IMR-90 (cell line): ENCODE data around the gene HMX2. TPM values are rescaled to one million over a fixed set of nuclear protein-coding genes. Genes with fewer than 3 reads are reported as not detected.

Experiments
- ATAC-seq: fragments of 200-7000 bp; cut with Tn5 transposase; 2 replicates; pipeline ENCODE4 v1.9.1; 2020; ENCODE audit warnings: low read depth, mild to moderate bottlenecking, moderate library complexity
- BruUV-seq: library from RNA; stranded (reverse); fragments of 400-500 nt; replicated peaks from 2 replicates; lab custom pipeline; 2021; lab: Mats Ljungman, UMichigan
- CTCF ChIA-PET: fragments of 300-600 bp; formaldehyde crosslinking; extraction: SDS; loops from one replicate; lab custom pipeline; 2021; ENCODE audit warnings: antibody characterized with exemption; lab: Yijun Ruan, JAX
- POLR2A ChIA-PET: fragments of 300-600 bp; sonication (Branson Sonifier 250); formaldehyde crosslinking; loops from one replicate; lab custom pipeline; 2022; ENCODE audit warnings: antibody characterized with exemption; ENCODE audit not compliant: unreplicated experiment; lab: Charles Lee
- DNase-seq: peaks from one replicate; pipeline ENCODE4 v3.0.0; 2013
- H2AFZ ChIP-seq: replicated peaks from 2 replicates; pipeline ENCODE3; 2013; ENCODE audit warnings: low read length, mild to moderate bottlenecking; ENCODE audit not compliant: poor library complexity
- H2AK5ac ChIP-seq: 2 replicates; pipeline ENCODE4 v1.6.1; 2013; ENCODE audit warnings: low read depth, low read length, inconsistent platforms
- H2AK9ac ChIP-seq: replicated peaks from 2 replicates; pipeline ENCODE3; 2013; ENCODE audit warnings: mild to moderate bottlenecking, low read depth, low read length, moderate library complexity; ENCODE audit not compliant: poor library complexity
- H2BK120ac ChIP-seq: 2 replicates; pipeline ENCODE4 v1.6.1; 2013; ENCODE audit warnings: low read depth, low read length, inconsistent platforms
- H2BK15ac ChIP-seq: 3 replicates; pipeline ENCODE4 v1.6.1; 2013; ENCODE audit warnings: low read depth, low read length, inconsistent platforms
- H2BK20ac ChIP-seq: 2 replicates; pipeline ENCODE4 v1.6.1; 2013; ENCODE audit warnings: low read depth, mild to moderate bottlenecking, inconsistent platforms, low read length, moderate library complexity
- H2BK5ac ChIP-seq: 2 replicates; pipeline ENCODE4 v1.6.1; 2013; ENCODE audit warnings: mild to moderate bottlenecking, low read depth, low read length, inconsistent platforms; ENCODE audit not compliant: poor library complexity, severe bottlenecking
- H3K14ac ChIP-seq: replicated peaks from 2 replicates; pipeline ENCODE4 v1.6.1; 2013; ENCODE audit warnings: low read depth, low read length, inconsistent platforms
- H3K18ac ChIP-seq: 2 replicates; pipeline ENCODE4 v1.6.1; 2013; ENCODE audit warnings: low read depth, low read length, control low read depth
- H3K23ac ChIP-seq: 2 replicates; pipeline ENCODE4 v1.6.1; 2013; ENCODE audit warnings: low read depth, low read length, inconsistent platforms
- H3K27ac ChIP-seq: 2 replicates; pipeline ENCODE4 v1.5.1; 2013; ENCODE audit warnings: mild to moderate bottlenecking, control low read depth, low read length; ENCODE audit not compliant: insufficient read depth
- H3K27me3 ChIP-seq: 2 replicates; pipeline ENCODE4 v1.6.1; 2013; ENCODE audit warnings: low read length; ENCODE audit not compliant: control insufficient read depth, insufficient read depth
- H3K36me3 ChIP-seq: 2 replicates; pipeline ENCODE4 v1.6.1; 2013; ENCODE audit warnings: low read length, mixed read lengths; ENCODE audit not compliant: control insufficient read depth, insufficient read depth
- H3K4ac ChIP-seq: 2 replicates; pipeline ENCODE4 v1.6.1; 2013; ENCODE audit warnings: low read depth, low read length, inconsistent platforms
- H3K4me1 ChIP-seq: 2 replicates; pipeline ENCODE4 v1.6.1; 2013; ENCODE audit warnings: low read length, mixed read lengths; ENCODE audit not compliant: control insufficient read depth, insufficient read depth
- H3K4me2 ChIP-seq: 2 replicates; pipeline ENCODE4 v1.6.1; 2013; ENCODE audit warnings: low read depth, mild to moderate bottlenecking, control low read depth, low read length, moderate library complexity
- H3K4me3 ChIP-seq: 2 replicates; pipeline ENCODE4 v1.5.1; 2013; ENCODE audit warnings: low read depth, mild to moderate bottlenecking, control low read depth, low read length, moderate library complexity; ENCODE audit not compliant: insufficient read depth
- H3K56ac ChIP-seq: 2 replicates; pipeline ENCODE4 v1.6.1; 2013; ENCODE audit warnings: low read length, inconsistent platforms; ENCODE audit not compliant: insufficient read depth; ENCODE audit errors: extremely low read depth
- H3K79me1 ChIP-seq, 2 experiments: 2 replicates each; pipeline ENCODE4 v1.6.1; 2013; ENCODE audit warnings: low read length in 2 of 2, inconsistent platforms in 1 of 2, low read depth in 1 of 2
- H3K9ac ChIP-seq: 2 replicates; pipeline ENCODE4 v1.6.1; 2013; ENCODE audit warnings: low read depth, low read length, control low read depth
- H3K9me1 ChIP-seq: 2 replicates; pipeline ENCODE4 v1.6.1; 2013; ENCODE audit warnings: low read length, inconsistent platforms; ENCODE audit not compliant: insufficient read depth
- H3K9me3 ChIP-seq: 2 replicates; pipeline ENCODE4 v1.6.1; 2013; ENCODE audit warnings: low read length; ENCODE audit not compliant: control insufficient read depth, insufficient read depth
- H4K20me1 ChIP-seq: 2 replicates; pipeline ENCODE4 v1.6.1; 2013; ENCODE audit warnings: low read length, inconsistent platforms; ENCODE audit not compliant: insufficient read depth
- H4K5ac ChIP-seq: 2 replicates; pipeline ENCODE4 v1.6.1; 2013; ENCODE audit warnings: mild to moderate bottlenecking, low read depth, low read length, control low read depth
- H4K8ac ChIP-seq, 2 experiments: 2 replicates each; pipeline ENCODE4 v1.6.1; 2013; ENCODE audit warnings: low read depth in 2 of 2, low read length in 2 of 2, control low read depth in 1 of 2, inconsistent platforms in 1 of 2
- H4K91ac ChIP-seq: 2 replicates; pipeline ENCODE4 v1.6.1; 2013; ENCODE audit warnings: low read depth, low read length, inconsistent platforms; ENCODE audit not compliant: insufficient read depth
- ELK1 ChIP-seq: fragments of 150-350 bp; IDR thresholded peaks from 2 replicates; pipeline ENCODE4 v1.6.1; 2016; ENCODE audit warnings: low read depth, mild to moderate bottlenecking, low read length, moderate library complexity, borderline replicate concordance
- MAFK ChIP-seq: IDR thresholded peaks from 2 replicates; pipeline ENCODE4 v1.6.1; 2012; ENCODE audit warnings: low read depth, low read length, improper control_type of control experiment
- MAZ ChIP-seq: IDR thresholded peaks from 2 replicates; pipeline ENCODE4 v1.6.1; 2012; ENCODE audit warnings: low read depth, mild to moderate bottlenecking, low read length, improper control_type of control experiment, moderate library complexity, borderline replicate concordance
- MXI1 ChIP-seq: IDR thresholded peaks from 2 replicates; pipeline ENCODE4 v1.6.1; 2012; ENCODE audit warnings: low read depth, mild to moderate bottlenecking, low read length, moderate library complexity, borderline replicate concordance
- NFE2L2 ChIP-seq: fragments of 150-350 bp; IDR thresholded peaks from 2 replicates; pipeline ENCODE4 v1.6.1; 2016; ENCODE audit warnings: low read depth, mild to moderate bottlenecking, low read length
- RAD21 ChIP-seq: IDR thresholded peaks from 2 replicates; pipeline ENCODE4 v1.6.1; 2012; ENCODE audit warnings: low read length, improper control_type of control experiment
- RFX5 ChIP-seq: IDR thresholded peaks from 2 replicates; pipeline ENCODE4 v1.8.0; 2012; ENCODE audit warnings: low read depth, mild to moderate bottlenecking, low read length, moderate library complexity
- SMC3 ChIP-seq: fragments of 150-350 bp; IDR thresholded peaks from 2 replicates; pipeline ENCODE4 v1.6.1; 2016; ENCODE audit warnings: low read depth, mild to moderate bottlenecking, antibody characterized with exemption, low read length, moderate library complexity
- WGBS, 2 experiments: methylation state at CpG; one replicate each; pipeline versions ENCODE4 v1.1.5 to v1.1.7; 2013; ENCODE audit warnings: missing lambda C conversion rate in 2 of 2; ENCODE audit not compliant: insufficient read length in 1 of 2; ENCODE audit errors: extremely low coverage in 2 of 2; 5-methylcytosine and 5-hydroxymethylcytosine counted together
- dilution Hi-C: fragments of 300-500 bp; cut with HindIII; formaldehyde crosslinking; loops from one replicate; pipeline ENCODE4 v1.14.3; 2018; ENCODE audit warnings: low sequenced_read_pairs; ENCODE audit not compliant: unreplicated experiment
- in situ Hi-C: fragments of 300-500 bp; cut with MboI; formaldehyde crosslinking; loops from 3 replicates; pipeline ENCODE4 v1.14.3; 2019; ENCODE audit warnings: low sequenced_read_pairs, inconsistent platforms, mixed read lengths
- intact Hi-C: fragments of 100-400 bp; cut with micrococcal nuclease; formaldehyde crosslinking; loops from 2 replicates; pipeline ENCODE4 v1.10.0; 2022
- polyA plus RNA-seq, 3 experiments: library from polyadenylated mRNA; depleted of rRNA; stranded (reverse); fragments of >200 nt; gene quantifications; 2 replicates each; pipeline ENCODE4 v1.2.3, GENCODE V29; 2012; ENCODE audit warnings: low replicate concordance in 1 of 3
- total RNA-seq: library from RNA; depleted of rRNA; stranded (reverse); fragments of >200 nt; gene quantifications from 2 replicates; pipeline ENCODE4 v1.2.3, GENCODE V29; 2012
- TF ChIP-seq, protein P1 (sequence below): conservative IDR thresholded peaks from 2 replicates; pipeline ENCODE4 v1.5.1; 2012; ENCODE audit warnings: mild to moderate bottlenecking, low read depth, low read length, improper control_type of control experiment

HMX2 gene
- total and polyA plus RNA-seq, 2 of the 4 experiments (the other 2 are of a cell fraction), result not detected

GRCh38 chr10:123160311-123160980 is 12.5 kb downstream of the HMX2 start:
- H2BK5ac ChIP-seq, result no peak overlapping the region
- no peaks in the 10 kb centered on the region for H3K9me3 ChIP-seq
- no peak overlapping the region for H2BK120ac ChIP-seq
- H2BK15ac ChIP-seq, result no peak overlapping the region
- no peak overlapping the region for H3K27ac ChIP-seq
- dilution Hi-C loops (no loop called here), intact Hi-C loops (no loop called here), in situ Hi-C loops (loop anchor here (25.0 kb wide), 2 partner anchors 298 to 1023 kb away; no protein-coding TSS in a partner anchor)
- no peak overlapping the region for H3K18ac ChIP-seq
- CTCF ChIA-PET, result no interaction called here
- H3K14ac ChIP-seq, result no peak overlapping the region
- H3K4ac ChIP-seq, result no peak overlapping the region
- no peak overlapping the region for H3K4me2 ChIP-seq
- peaks cover 22% of the 10 kb centered on the region for H4K20me1 ChIP-seq
- H2AK5ac ChIP-seq, result no peak overlapping the region
- POLR2A ChIA-PET, result no interaction called here
- DNase-seq (no peak), ATAC-seq (no peak)
- H3K9ac ChIP-seq, result no peak overlapping the region
- H2BK20ac ChIP-seq, result no peak overlapping the region
- H3K36me3 ChIP-seq, result peaks cover 16% of the 10 kb centered on the region
- TF ChIP-seq NFE2L2 (no peak), ELK1 (no peak), MAZ (no peak), MXI1 (no peak), MAFK (no peak), SMC3 (no peak), RFX5 (no peak), RAD21 (no peak)
- TF ChIP-seq, protein P1, sequence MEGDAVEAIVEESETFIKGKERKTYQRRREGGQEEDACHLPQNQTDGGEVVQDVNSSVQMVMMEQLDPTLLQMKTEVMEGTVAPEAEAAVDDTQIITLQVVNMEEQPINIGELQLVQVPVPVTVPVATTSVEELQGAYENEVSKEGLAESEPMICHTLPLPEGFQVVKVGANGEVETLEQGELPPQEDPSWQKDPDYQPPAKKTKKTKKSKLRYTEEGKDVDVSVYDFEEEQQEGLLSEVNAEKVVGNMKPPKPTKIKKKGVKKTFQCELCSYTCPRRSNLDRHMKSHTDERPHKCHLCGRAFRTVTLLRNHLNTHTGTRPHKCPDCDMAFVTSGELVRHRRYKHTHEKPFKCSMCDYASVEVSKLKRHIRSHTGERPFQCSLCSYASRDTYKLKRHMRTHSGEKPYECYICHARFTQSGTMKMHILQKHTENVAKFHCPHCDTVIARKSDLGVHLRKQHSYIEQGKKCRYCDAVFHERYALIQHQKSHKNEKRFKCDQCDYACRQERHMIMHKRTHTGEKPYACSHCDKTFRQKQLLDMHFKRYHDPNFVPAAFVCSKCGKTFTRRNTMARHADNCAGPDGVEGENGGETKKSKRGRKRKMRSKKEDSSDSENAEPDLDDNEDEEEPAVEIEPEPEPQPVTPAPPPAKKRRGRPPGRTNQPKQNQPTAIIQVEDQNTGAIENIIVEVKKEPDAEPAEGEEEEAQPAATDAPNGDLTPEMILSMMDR, result no peak
- H3K56ac ChIP-seq, result no peak overlapping the region
- peaks cover 21 to 34% of the 10 kb centered on the region in 2 experiments for H3K79me1 ChIP-seq
- no peaks in the 10 kb centered on the region for H3K27me3 ChIP-seq
- no peak overlapping the region for H3K4me3 ChIP-seq
- no peak overlapping the region for H3K23ac ChIP-seq
- no peaks in the 10 kb centered on the region for H3K9me1 ChIP-seq
- no TSS peak for BruUV-seq
- 100% methylated on average over 2 of the region's 11 CpGs; no CpG with 5 or more reads in 1 of the 2 experiments for WGBS, 2 experiments
- no peak overlapping the region for H4K5ac ChIP-seq
- no peaks in the 10 kb centered on the region; the same call in 1 of the 2 replicates for H3K4me1 ChIP-seq
- no peak overlapping the region for H2AFZ ChIP-seq
- no peak overlapping the region for H2AK9ac ChIP-seq
- no peak overlapping the region for H4K8ac ChIP-seq
- no peak overlapping the region for H4K91ac ChIP-seq
